GM21367 (cell line): ENCODE data around the gene CACNA2D1.
"Not testable (repeated sequence)": the region's sequence is repeated elsewhere in the genome, so short reads cannot be mapped to it uniquely, and the experiment has no call there.

ENCODE experiments used
- ATAC-seq: cut with Tn5 transposase; IDR thresholded peaks from one replicate; pipeline ENCODE4 v1.9.1; 2021; ENCODE audit not compliant: unreplicated experiment

The CACNA2D1 gene

GRCh38 chr7:82173400-82174021 lies 270.1 kb downstream of the CACNA2D1 start:
- no peak for ATAC-seq

GRCh38 chr7:82172881-82173280 lies 270.7 kb downstream of the CACNA2D1 start:
- ATAC-seq = no peak

GRCh38 chr7:82172017-82172416 lies 271.6 kb downstream of the CACNA2D1 start:
- ATAC-seq = no peak

DNA sequence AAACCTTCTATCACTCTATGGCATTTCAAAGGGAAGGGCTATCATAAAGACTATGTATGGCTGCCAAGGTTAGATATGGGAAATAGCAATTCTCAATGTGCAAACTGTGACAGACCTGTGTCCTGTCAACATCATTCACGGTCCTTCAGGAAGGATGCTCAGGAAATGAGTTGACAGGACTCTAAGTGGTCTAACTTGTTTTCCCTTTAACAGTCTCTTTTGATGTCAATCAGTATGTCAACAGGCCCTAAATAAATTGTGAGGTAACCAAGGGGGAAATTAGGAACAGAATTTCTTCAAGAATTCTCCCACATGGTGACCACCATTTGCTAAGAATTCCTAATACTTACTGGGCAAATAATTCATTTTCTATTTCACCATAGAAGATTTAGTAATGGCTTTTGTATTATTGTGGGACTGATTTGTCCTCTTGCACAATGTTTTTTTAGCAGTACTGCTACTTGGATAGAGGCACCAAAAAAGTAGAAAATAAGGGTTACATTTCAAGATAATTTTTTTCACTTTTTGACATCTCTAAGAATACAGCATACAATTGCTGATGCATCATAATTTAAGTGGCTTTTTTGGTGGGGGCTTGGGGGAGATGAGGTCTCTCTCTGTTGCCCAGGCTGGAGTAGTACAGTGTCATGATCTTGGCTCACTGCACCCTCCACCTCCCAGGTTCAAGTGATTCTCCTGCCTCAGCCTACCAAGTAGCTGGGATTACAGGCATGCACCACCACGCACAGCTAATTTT lies 275.8 kb downstream of the CACNA2D1 start:
- no peak for ATAC-seq

DNA sequence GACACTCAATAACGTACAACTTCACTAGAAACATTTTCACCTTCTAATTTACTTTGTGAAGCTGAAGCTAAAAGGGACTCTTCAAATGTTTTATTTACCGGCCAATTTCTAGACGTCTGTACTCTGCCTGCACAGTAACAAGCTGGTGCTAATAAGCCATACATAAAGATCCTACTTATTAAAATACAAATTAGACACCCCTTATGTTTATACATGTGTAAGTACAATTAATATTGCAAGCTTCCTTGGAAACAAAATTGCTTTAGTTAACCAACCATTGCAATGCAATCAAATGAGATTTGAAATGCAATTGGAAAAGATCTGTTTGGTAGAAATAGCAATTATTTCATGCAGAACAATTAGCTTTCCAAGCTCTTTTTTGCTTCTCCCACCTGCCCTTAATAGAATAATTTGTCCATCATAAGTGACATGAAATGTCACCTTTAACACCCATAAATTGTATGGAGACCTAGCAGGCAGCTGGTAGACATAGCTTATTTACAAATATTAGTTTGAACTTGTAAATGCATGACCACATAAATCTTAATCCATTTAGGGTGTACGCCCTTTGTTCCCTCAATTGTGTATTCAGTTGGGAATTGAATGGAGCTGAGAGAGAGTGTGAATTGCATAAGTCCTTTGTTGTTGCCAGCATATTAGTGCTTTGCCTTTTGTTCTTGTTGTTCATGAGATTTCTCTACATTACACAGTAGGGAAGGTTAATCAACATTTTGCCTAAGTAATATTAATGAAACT lies 277.1 kb downstream of the CACNA2D1 start:
- no peak for ATAC-seq

DNA sequence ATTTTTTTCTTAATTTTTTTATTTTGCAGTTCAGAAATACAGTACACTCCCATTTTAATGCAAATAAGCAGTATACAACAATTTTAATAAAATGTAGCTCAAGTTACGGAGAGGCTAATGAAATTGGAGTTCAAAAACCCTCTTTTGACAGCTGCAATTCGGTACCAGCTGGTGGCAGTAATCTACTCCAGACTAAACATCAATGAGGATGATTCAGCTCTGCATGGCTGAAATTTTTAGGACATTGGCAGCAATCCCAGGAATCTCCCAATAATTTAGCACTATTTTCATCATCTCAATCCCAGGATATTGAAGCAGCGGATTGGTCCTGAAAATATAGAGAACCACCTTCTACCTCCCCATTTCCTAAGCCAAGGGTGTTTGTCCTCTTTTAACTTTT lies 278.8 kb downstream of the CACNA2D1 start:
- no peak for ATAC-seq

DNA sequence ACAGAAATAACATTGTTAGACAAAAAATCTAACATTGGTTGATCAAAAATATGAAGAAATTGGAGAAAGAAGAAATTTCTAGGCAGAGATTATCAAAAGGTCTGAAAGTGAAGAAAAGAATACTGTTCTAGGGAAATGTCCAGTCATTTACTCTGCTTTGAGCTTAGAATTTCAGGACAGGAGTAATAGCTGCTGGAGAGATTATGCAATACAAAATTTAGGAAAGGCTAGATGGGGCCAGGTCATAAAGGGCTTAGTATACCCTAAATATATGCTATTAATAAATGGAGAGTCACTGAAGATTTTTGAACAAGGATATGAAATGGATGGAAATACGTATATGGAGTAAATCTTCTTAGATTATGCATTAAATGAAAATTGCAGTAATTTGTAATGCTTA lies 279.2 kb downstream of the CACNA2D1 start:
- ATAC-seq = no peak

DNA sequence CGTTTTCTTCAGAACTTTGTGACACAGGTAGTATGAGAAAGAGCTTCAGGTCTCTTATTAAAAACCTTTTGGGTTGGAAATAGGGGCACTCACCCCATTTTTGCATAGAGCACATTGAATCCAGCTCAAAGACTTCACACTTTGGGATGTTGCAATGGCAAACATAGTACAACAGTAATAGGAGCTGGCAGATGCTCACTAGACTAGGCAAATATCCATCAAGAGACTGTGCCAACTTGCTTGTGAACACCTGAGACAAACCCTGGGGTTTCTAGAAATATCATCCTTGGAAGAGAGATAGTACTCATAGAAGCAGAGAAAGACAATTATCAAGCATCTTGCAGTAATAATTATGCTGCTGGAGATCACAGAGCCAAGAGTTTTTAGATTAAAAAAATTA lies 280.0 kb downstream of the CACNA2D1 start:
- no peak for ATAC-seq

- ATAC-seq = no peak
Observed at GRCh38 chr7:82162289-82162688, 281.3 kb downstream of the CACNA2D1 start.

DNA sequence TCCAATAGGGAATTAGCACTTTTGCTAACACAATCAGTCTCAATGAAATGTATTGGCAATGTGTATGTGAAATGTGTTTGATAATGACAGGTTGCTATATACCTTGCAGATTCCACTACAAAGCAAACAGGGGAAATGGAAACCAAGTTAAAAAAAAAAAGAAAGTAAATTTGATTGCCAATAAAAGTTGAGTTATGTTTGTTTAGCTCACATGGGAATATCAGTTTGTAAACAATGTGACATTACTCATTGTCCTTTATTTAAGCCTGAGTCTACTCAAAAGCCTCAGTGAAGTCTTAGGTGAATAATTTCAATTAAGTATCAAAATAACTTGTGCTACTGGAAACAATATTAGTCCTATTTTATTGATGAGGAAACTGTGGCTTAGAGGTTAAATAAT lies 285.2 kb downstream of the CACNA2D1 start:
- ATAC-seq = no peak

DNA sequence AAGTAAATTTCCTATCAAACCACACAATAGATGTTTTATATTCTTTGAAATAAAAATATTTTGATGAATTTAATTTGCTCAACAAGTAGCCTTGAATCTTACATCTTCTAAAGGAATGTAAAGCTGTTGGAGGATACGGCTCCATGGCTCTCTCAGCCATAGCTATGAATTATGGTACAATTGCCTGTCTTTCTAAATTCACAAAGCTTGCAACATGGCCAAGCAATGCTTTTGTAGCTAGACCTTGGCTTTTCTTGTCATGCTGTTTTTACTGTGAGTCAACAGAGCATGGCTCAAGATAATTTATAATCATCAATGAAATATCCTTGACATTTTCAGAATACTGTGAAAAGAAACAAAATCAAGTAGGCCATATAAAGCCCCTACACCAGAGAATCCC lies 286.7 kb downstream of the CACNA2D1 start:
- ATAC-seq = no peak

GRCh38 chr7:82156168-82156567 lies 287.4 kb downstream of the CACNA2D1 start:
- no peak for ATAC-seq

GRCh38 chr7:82154728-82155127 lies 288.8 kb downstream of the CACNA2D1 start:
- ATAC-seq = no peak

DNA sequence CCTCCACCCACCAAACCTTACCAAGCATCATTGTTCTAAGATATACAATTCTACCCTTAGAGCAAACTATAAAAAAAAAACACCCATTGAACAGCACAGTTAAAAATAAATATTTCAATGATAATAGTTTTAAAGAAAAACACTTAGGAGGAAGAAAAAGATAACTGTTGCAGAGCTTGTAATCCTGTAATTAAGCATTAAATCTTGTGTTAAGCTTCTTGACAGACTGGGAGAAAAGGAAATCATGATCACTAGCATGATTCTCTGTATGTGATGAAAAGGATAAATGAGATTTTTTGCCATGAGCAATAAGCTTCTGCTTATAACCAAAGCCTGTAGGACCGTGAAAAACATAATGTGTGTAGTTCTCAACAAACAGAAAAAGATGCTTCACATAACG lies 289.8 kb downstream of the CACNA2D1 start:
- no peak for ATAC-seq

DNA sequence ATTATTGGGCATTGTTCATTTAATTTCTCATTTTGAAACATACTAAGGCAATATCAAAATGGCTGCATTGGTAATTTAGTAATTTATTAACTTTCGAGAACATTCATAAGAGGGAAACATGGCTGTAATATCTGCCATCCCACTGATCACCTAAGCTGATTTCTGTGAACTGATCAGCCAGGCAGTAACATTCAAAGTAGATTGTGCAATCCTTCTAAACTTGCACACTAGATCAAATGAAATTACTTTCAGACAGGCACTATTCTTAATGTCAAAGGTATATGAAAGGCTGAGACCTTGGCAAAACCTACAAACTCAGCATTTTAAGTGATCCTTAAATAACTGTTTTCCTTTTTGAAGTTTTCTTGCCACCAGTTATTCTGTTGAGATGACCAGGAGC lies 290.7 kb downstream of the CACNA2D1 start:
- no peak for ATAC-seq

GRCh38 chr7:82146491-82146890 lies 297.1 kb downstream of the CACNA2D1 start:
- ATAC-seq = no peak

DNA sequence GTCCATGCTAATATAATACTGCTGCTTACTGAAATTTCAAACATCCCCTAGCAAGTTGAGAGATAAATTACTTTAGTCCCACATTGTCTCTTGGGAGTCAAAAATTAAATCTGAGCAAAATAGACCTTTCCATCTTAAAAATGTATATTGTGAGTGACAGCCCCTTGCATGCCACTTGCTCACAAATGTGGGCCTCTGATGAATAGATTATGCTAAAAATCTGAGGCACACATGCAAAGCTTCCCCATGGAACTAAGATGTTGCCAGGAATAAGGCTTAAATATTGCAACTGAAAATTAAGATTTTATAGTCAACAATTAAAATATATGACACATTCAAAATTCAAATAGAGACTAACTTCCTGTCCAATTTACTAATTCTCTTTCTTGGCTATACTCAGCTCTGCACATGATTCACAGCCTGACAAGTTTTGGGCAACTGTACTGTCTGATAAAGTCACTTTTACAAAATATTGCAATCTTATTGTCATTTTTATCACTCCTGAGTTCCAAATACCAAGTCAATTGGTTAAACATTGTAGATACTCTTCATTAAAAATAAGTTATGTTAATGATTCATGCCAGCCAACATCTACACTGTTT lies 301.2 kb downstream of the CACNA2D1 start:
- ATAC-seq = no peak

DNA sequence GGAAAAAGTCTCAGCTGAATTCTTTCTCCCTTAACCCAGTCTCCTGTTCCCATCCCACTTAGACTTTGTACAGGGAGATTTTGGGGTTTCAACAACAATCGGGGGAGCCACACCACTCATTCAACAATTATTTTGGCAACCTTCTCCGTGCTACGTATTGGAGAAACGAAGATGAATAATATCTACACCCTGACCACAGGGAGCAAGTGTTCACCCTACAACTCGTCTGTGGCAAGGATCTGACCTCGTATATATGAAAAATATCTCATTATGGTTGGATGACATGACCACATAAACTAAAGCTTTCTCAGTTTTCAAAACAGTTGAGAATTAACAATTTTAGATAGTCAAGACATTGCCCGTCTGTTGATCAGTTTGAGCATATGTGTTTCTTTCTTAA lies 302.1 kb downstream of the CACNA2D1 start:
- no peak for ATAC-seq

DNA sequence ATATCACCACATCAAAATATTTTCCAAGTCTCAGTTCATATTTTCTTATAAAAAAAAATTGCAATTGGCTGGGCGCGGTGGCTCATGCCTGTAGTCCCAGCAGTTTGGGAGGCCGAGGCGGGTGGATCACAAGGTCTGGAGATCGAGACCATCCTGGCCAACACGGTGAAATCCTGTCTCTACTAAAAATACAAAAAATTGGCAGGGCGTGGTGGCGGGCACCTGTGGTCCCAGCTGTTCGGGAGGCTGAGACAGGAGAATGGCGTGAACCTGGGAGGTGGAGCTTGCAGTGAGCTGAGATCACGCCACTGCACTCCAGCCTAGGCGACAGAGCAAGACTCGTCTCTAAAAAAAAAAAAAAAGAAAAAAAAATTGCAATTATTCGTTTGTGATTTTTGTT lies 303.0 kb downstream of the CACNA2D1 start:
- ATAC-seq = not testable (repeated sequence)

- no peak for ATAC-seq
Observed at GRCh38 chr7:82131215-82131614, 312.4 kb downstream of the CACNA2D1 start.

GRCh38 chr7:82129091-82129490 lies 314.5 kb downstream of the CACNA2D1 start:
- no peak for ATAC-seq

DNA sequence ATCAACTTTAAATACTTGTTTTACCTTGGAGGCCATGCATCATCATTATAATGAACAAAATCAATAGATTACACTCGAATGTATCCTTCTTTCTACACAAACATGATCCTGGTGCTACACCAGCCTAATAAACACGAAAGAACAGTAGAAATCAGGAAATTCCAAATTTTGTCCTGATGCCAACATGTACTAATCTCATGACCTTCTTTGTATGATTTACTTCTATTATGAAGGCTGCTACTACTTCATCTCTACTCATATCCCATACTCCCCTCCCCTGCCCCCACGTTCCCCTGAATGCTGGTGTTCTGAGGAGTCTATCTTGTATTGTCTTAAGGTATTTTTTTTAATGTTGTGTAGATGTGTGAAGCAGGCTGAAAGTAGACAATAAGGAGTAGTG lies 315.0 kb downstream of the CACNA2D1 start:
- no peak for ATAC-seq
